Hepatocyte (in vitro differentiated cells): ENCODE measurements around the gene LMBR1L. TPM values are rescaled to one million over a fixed set of nuclear protein-coding genes. Genes with fewer than 3 reads are reported as not detected.

Experiments used
- DNase-seq: peaks from one replicate; pipeline ENCODE4 v3.0.0-alpha.2; 2016; ENCODE audit warnings: low spot score
- H2AFZ ChIP-seq: fragments of 200-600 bp; sonication (generic); 2 replicates; pipeline ENCODE4 v1.6.0; 2016; ENCODE audit warnings: antibody characterized with exemption, mild to moderate bottlenecking
- H3K27ac ChIP-seq: fragments of 200-600 bp; sonication (generic); 2 replicates; pipeline ENCODE4 v1.5.1; 2016; ENCODE audit warnings: mild to moderate bottlenecking
- H3K27me3 ChIP-seq: fragments of 200-600 bp; sonication (generic); 2 replicates; pipeline ENCODE4 v1.6.1; 2016
- H3K36me3 ChIP-seq: fragments of 200-600 bp; sonication (generic); replicated peaks from 2 replicates; pipeline ENCODE4 v1.5.1; 2016; ENCODE audit warnings: low read depth; ENCODE audit not compliant: insufficient read depth
- H3K4me1 ChIP-seq: fragments of 200-600 bp; sonication (generic); 2 replicates; pipeline ENCODE4 v1.5.1; 2016; ENCODE audit warnings: mild to moderate bottlenecking, moderate library complexity; ENCODE audit not compliant: insufficient read depth
- H3K4me2 ChIP-seq: fragments of 200-600 bp; sonication (generic); 2 replicates; pipeline ENCODE4 v1.6.0; 2016
- H3K4me3 ChIP-seq: fragments of 200-600 bp; sonication (generic); 2 replicates; pipeline ENCODE4 v1.5.1; 2016; ENCODE audit warnings: mild to moderate bottlenecking
- H3K79me2 ChIP-seq: fragments of 200-600 bp; sonication (generic); 2 replicates; pipeline ENCODE4 v1.6.0; 2017; ENCODE audit warnings: mild to moderate bottlenecking
- H3K9me2 ChIP-seq: fragments of 200-600 bp; sonication (generic); replicated peaks from 2 replicates; pipeline ENCODE4 v1.6.0; 2017; ENCODE audit warnings: mild to moderate bottlenecking; ENCODE audit not compliant: insufficient read depth
- H3K9me3 ChIP-seq: fragments of 200-600 bp; sonication (generic); 2 replicates; pipeline ENCODE4 v1.5.1; 2016; ENCODE audit warnings: low read depth, mild to moderate bottlenecking
- H4K20me1 ChIP-seq: fragments of 200-600 bp; sonication (generic); 2 replicates; pipeline ENCODE4 v1.6.0; 2016; ENCODE audit warnings: mild to moderate bottlenecking; ENCODE audit not compliant: insufficient read depth, poor library complexity, severe bottlenecking
- CTCF ChIP-seq: fragments of 200-600 bp; sonication (generic); IDR thresholded peaks from 2 replicates; pipeline ENCODE4 v1.5.1; 2016; ENCODE audit warnings: antibody characterized with exemption, mild to moderate bottlenecking; ENCODE audit not compliant: poor library complexity
- EZH2 ChIP-seq: fragments of 200-600 bp; sonication (generic); IDR thresholded peaks from 2 replicates; pipeline ENCODE4 v1.6.1; 2016; ENCODE audit warnings: antibody characterized with exemption, mild to moderate bottlenecking, borderline replicate concordance
- EZH2phosphoT487 ChIP-seq: fragments of 200-600 bp; sonication (generic); IDR thresholded peaks from one replicate; pipeline ENCODE4 v1.6.1; 2018; ENCODE audit warnings: antibody characterized with exemption, mild to moderate bottlenecking, low read depth, moderate library complexity; ENCODE audit not compliant: unreplicated experiment, severe bottlenecking
- WGBS: methylation state at CpG from one replicate; pipeline ENCODE4 v1.1.6; 2016; ENCODE audit warnings: low lambda C conversion rate; ENCODE audit errors: missing lambda C conversion rate; 5-methylcytosine and 5-hydroxymethylcytosine counted together
- polyA plus RNA-seq: library from polyadenylated mRNA; unstranded; fragments of >200 nt; fragmentation: Nextera tagmentation; extraction: Ambion mirVana; gene quantifications from 2 replicates; pipeline ENCODE4 v1.2.1, GENCODE V29; 2016
- total RNA-seq: library from RNA; depleted of rRNA; stranded (reverse); fragments of >200 nt; gene quantifications from 2 replicates; pipeline ENCODE4 v1.2.3, GENCODE V29; 2014

The LMBR1L gene
- total and polyA plus RNA-seq, 2 experiments from 2014 or later = 33.3 to 74.1 TPM

GRCh38 chr12:49059045-49059298 lies 51.7 kb downstream of the LMBR1L start:
- Histone ChIP-seq H3K27ac (peak overlapping the region; percentile 99), H4K20me1 (peaks cover 57% of the 10 kb centered on the region)
- WGBS = 0% methylated on average over 1 of the region's 1 CpG

GRCh38 chr12:49058366-49059044 lies 52.1 kb downstream of the LMBR1L start:
- WGBS = 9% methylated on average over 5 of the region's 5 CpGs
- Histone ChIP-seq H3K27ac (no peak overlapping the region), H3K79me2 (peaks cover 73% of the 10 kb centered on the region)

More at GRCh38 chr12:49059045-49059298, 51.7 kb downstream of the LMBR1L start:
- Histone ChIP-seq H3K9me2 (no peaks in the 10 kb centered on the region), H2AFZ (no peak overlapping the region), H3K9me3 (no peaks in the 10 kb centered on the region), H3K27me3 (no peaks in the 10 kb centered on the region), H3K4me3 (peak overlapping the region; percentile 100), H3K36me3 (no peaks in the 10 kb centered on the region), H3K4me2 (peak overlapping the region; percentile 99), H3K4me1 (peaks cover 34% of the 10 kb centered on the region), H3K79me2 (peaks cover 69% of the 10 kb centered on the region)
- DNase-seq = no peak
- TF ChIP-seq EZH2 (no peak), EZH2phosphoT487 (no peak), CTCF (no peak)

GRCh38 chr12:49057888-49058287 lies 52.8 kb downstream of the LMBR1L start:
- H3K27me3 ChIP-seq = no peaks in the 10 kb centered on the region
- WGBS = 10% methylated on average over 4 of the region's 4 CpGs
- peak overlapping the region; percentile 99 for H3K4me2 ChIP-seq
- no peaks in the 10 kb centered on the region for H3K36me3 ChIP-seq
- no peak overlapping the region for H3K27ac ChIP-seq
- no peak for DNase-seq
- H4K20me1 ChIP-seq = peaks cover 63% of the 10 kb centered on the region
- H3K79me2 ChIP-seq = peaks cover 76% of the 10 kb centered on the region
- H3K4me3 ChIP-seq = peak overlapping the region; percentile 100
- H2AFZ ChIP-seq = no peak overlapping the region
- no peak for TF ChIP-seq EZH2phosphoT487
- no peak for TF ChIP-seq CTCF
- no peak for TF ChIP-seq EZH2
- H3K9me3 ChIP-seq = no peaks in the 10 kb centered on the region
- no peaks in the 10 kb centered on the region for H3K9me2 ChIP-seq
- peaks cover 34% of the 10 kb centered on the region for H3K4me1 ChIP-seq

More at GRCh38 chr12:49058366-49059044, 52.1 kb downstream of the LMBR1L start:
- Histone ChIP-seq H3K27me3 (no peaks in the 10 kb centered on the region), H3K36me3 (no peaks in the 10 kb centered on the region), H3K9me2 (no peaks in the 10 kb centered on the region), H3K4me1 (peaks cover 34% of the 10 kb centered on the region), H3K4me2 (peak overlapping the region; percentile 99), H4K20me1 (peaks cover 60% of the 10 kb centered on the region), H2AFZ (no peak overlapping the region), H3K4me3 (peak overlapping the region; percentile 100), H3K9me3 (no peaks in the 10 kb centered on the region)
- DNase-seq = no peak
- TF ChIP-seq EZH2 = no peak
- TF ChIP-seq EZH2phosphoT487 = no peak
- no peak for TF ChIP-seq CTCF
